Liver (tissue), 9 donors: ENCODE measurements around the gene CMTM6. TPM values are rescaled to one million over a fixed set of nuclear protein-coding genes. Genes with fewer than 3 reads are reported as not detected.

Experiments used
- DNase-seq: peaks from one replicate; pipeline ENCODE4 v3.0.0-alpha.2; 2017; ENCODE audit warnings: low spot score
- H3K27ac ChIP-seq, 2 donors: one replicate each; pipeline ENCODE4 v1.7.0; 2013; ENCODE audit warnings: inconsistent platforms in 2 of 2, low read length in 2 of 2, control low read depth in 1 of 2, low read depth in 1 of 2, mild to moderate bottlenecking in 1 of 2
- H3K27me3 ChIP-seq, 4 donors: one replicate each; pipeline versions ENCODE4 v1.6.1 to v1.7.0; 2013; ENCODE audit warnings: low read length in 3 of 4, inconsistent platforms in 1 of 4, mild to moderate bottlenecking in 1 of 4, moderate library complexity in 1 of 4; ENCODE audit not compliant: control insufficient read depth in 4 of 4, insufficient read depth in 4 of 4
- H3K36me3 ChIP-seq, 4 donors: one replicate each; pipeline versions ENCODE4 v1.6.1 to v1.7.0; 2013; ENCODE audit warnings: low read length in 3 of 4, mild to moderate bottlenecking in 3 of 4, low read depth in 1 of 4, moderate library complexity in 1 of 4; ENCODE audit not compliant: control insufficient read depth in 4 of 4, insufficient read depth in 3 of 4
- H3K4me1 ChIP-seq, 4 donors: one replicate each; pipeline versions ENCODE4 v1.6.1 to v1.7.0; 2013; ENCODE audit warnings: low read length in 3 of 4, mild to moderate bottlenecking in 3 of 4, moderate library complexity in 1 of 4; ENCODE audit not compliant: control insufficient read depth in 4 of 4, insufficient read depth in 4 of 4
- H3K4me3 ChIP-seq, 3 donors: one replicate each; pipeline versions ENCODE4 v1.6.1 to v1.7.0; 2013; ENCODE audit warnings: low read length in 3 of 3, control low read depth in 1 of 3, low read depth in 1 of 3, mild to moderate bottlenecking in 1 of 3
- H3K9ac ChIP-seq, 2 donors: one replicate each; pipeline ENCODE4 v1.7.0; 2013; ENCODE audit warnings: low read length in 2 of 2, mild to moderate bottlenecking in 2 of 2, moderate library complexity in 2 of 2, control low read depth in 1 of 2, low read depth in 1 of 2
- H3K9me3 ChIP-seq, 4 donors: one replicate each; pipeline versions ENCODE4 v1.6.1 to v1.7.0; 2013; ENCODE audit warnings: low read length in 3 of 4; ENCODE audit not compliant: control insufficient read depth in 4 of 4
- ATF3 ChIP-seq: IDR thresholded peaks from 2 replicates; pipeline ENCODE4 v1.6.1; 2016; ENCODE audit warnings: antibody characterized with exemption
- EGR1 ChIP-seq, 2 donors: IDR thresholded peaks; 2 replicates each; pipeline ENCODE4 v1.6.1; 2016 to 2018; ENCODE audit warnings: antibody characterized with exemption in 2 of 2, low read depth in 2 of 2
- FOXA1 ChIP-seq: IDR thresholded peaks from 2 replicates; pipeline ENCODE4 v1.6.1; 2016; ENCODE audit warnings: antibody characterized with exemption
- FOXA2 ChIP-seq: IDR thresholded peaks from 2 replicates; pipeline ENCODE4 v1.6.1; 2016; ENCODE audit warnings: antibody characterized with exemption
- GABPA ChIP-seq, 2 donors: IDR thresholded peaks in 1 of 2; conservative IDR thresholded peaks in 1 of 2; 2 replicates each; pipeline ENCODE4 v1.6.1; 2016; ENCODE audit warnings: antibody characterized with exemption in 2 of 2, mild to moderate bottlenecking in 1 of 2, moderate library complexity in 1 of 2
- HNF4A ChIP-seq, 2 donors: conservative IDR thresholded peaks; 2 replicates each; pipeline ENCODE4 v1.6.1; 2016; ENCODE audit warnings: antibody characterized with exemption in 2 of 2, mild to moderate bottlenecking in 2 of 2
- HNF4G ChIP-seq: IDR thresholded peaks from 2 replicates; pipeline ENCODE4 v1.6.1; 2016; ENCODE audit warnings: antibody characterized with exemption
- JUND ChIP-seq, 2 donors: IDR thresholded peaks; 2 replicates each; pipeline ENCODE4 v1.6.1; 2016; ENCODE audit warnings: antibody characterized with exemption in 2 of 2
- NR2F2 ChIP-seq: IDR thresholded peaks from 2 replicates; pipeline ENCODE4 v1.6.1; 2016; ENCODE audit warnings: antibody characterized with exemption
- RAD21 ChIP-seq, 2 donors: IDR thresholded peaks; 2 replicates each; pipeline ENCODE4 v1.6.1; 2016; ENCODE audit warnings: antibody characterized with exemption in 2 of 2, mild to moderate bottlenecking in 2 of 2
- RXRA ChIP-seq, 2 donors: IDR thresholded peaks; 2 replicates each; pipeline ENCODE4 v1.6.1; 2017 to 2018; ENCODE audit warnings: antibody characterized with exemption in 2 of 2, mild to moderate bottlenecking in 1 of 2
- SP1 ChIP-seq: IDR thresholded peaks from 2 replicates; pipeline ENCODE4 v1.6.1; 2018; ENCODE audit warnings: antibody characterized with exemption, mild to moderate bottlenecking
- YY1 ChIP-seq: IDR thresholded peaks from 2 replicates; pipeline ENCODE4 v1.6.1; 2016; ENCODE audit warnings: antibody characterized with exemption, mild to moderate bottlenecking
- WGBS: extraction: QIAGEN DNeasy Blood & Tissue Kit; methylation state at CpG from one replicate; pipeline ENCODE4 v1.1.7; 2013; 5-methylcytosine and 5-hydroxymethylcytosine counted together
- polyA plus RNA-seq, 2 donors: library from polyadenylated mRNA; stranded (reverse) in 1 of 2; unstranded in 1 of 2; fragments of 200-250 nt in 1 of 2; fragments of >200 nt in 1 of 2; fragmentation: Nextera tagmentation in 1 of 2; extraction: Ambion mirVana in 1 of 2; gene quantifications; one replicate each; pipeline versions ENCODE4 v1.2.1 to v1.2.3, GENCODE V29; 2013 to 2015
- total RNA-seq, 2 donors: library from RNA; depleted of rRNA; stranded (reverse); fragments of >200 nt; gene quantifications; one replicate each; pipeline ENCODE4 v1.2.3, GENCODE V29; 2014
- TF ChIP-seq, protein P1 (sequence below): fragments of 150-350 bp; IDR thresholded peaks from 2 replicates; pipeline ENCODE4 v1.5.1; 2017; ENCODE audit warnings: improper control_type of control experiment, low read depth, low read length; ENCODE audit not compliant: missing input control
- TF ChIP-seq, protein P2 (sequence below): IDR thresholded peaks from 2 replicates; pipeline ENCODE4 v1.6.1; 2016; ENCODE audit warnings: antibody characterized with exemption
- TF ChIP-seq, protein P3 (sequence below): IDR thresholded peaks from 2 replicates; pipeline ENCODE4 v1.6.1; 2016; ENCODE audit warnings: antibody characterized with exemption
- donor health status: healthy.
- donor health status: healthy.
- donor health status: healthy.
- donor health status: healthy.
- donor health status: healthy.

The CMTM6 gene
- total and polyA plus RNA-seq, 4 donors, result 45.7 to 77.9 (median 51.8) TPM

- H3K27me3 ChIP-seq, result no peaks in the 10 kb centered on the region
- WGBS, result 28% methylated on average over 25 of the region's 25 CpGs
- peak overlapping the region; percentile 68 to 93 (median 93) for H3K4me3 ChIP-seq
- H3K4me1 ChIP-seq, result peaks cover 6 to 29% (median 13%) of the 10 kb centered on the region in 4 donors
- no peak for DNase-seq
- no peak for TF ChIP-seq RXRA (IDR thresholded peaks at IDR 0.05)
- TF ChIP-seq YY1, result peak; percentile 34
- H3K9me3 ChIP-seq, result no peaks in the 10 kb centered on the region
- H3K27ac ChIP-seq, result peak overlapping the region; percentile 97
- H3K36me3 ChIP-seq, result no peaks in the 10 kb centered on the region
- H3K9ac ChIP-seq, result peak overlapping the region; percentile 86 to 94
These were observed 1.5 kb downstream of the CMTM6 start for GRCh38 chr3:32500880-32501782.

DNA sequence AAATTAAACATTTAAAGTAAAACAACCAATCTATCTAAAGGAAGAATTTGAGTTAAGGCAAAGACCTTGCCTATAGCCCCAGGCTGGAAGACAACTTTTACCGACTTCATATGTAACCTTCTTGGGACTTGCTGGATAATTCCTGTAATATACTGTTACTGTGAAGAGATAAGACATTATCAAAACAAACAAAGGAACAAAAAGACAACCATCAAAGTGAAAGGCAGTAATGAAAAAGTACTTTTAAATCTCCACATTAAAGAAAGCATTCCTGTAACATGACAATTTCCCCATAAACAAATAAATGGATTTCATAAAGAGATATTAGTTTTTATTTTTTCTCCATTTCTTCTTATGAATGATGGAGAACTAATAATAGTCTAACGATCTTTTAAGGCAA is 2.4 kb downstream of the CMTM6 start:
- H3K4me1 ChIP-seq, result peaks cover 8 to 35% (median 17%) of the 10 kb centered on the region in 4 donors
- WGBS, result 37% methylated on average over 2 of the region's 2 CpGs

More for the DNA sequence above, 2.4 kb downstream of the CMTM6 start:
- Histone ChIP-seq H3K27me3 (no peaks in the 10 kb centered on the region), H3K36me3 (no peaks in the 10 kb centered on the region), H3K9me3 (no peaks in the 10 kb centered on the region), H3K4me3 (peak overlapping the region in 1 of 3 donors; percentile 25), H3K27ac (no peak overlapping the region), H3K9ac (peak overlapping the region in 1 of 2 donors; percentile 16)
- DNase-seq, result no peak
- TF ChIP-seq ATF3 (no peak), JUND (IDR thresholded peaks at IDR 0.05) (no peak), YY1 (no peak), HNF4G (no peak), GABPA (IDR thresholded peaks at IDR 0.05 in 1 of 2, conservative IDR thresholded peaks at IDR 0.05 in 1 of 2) (no peak), HNF4A (conservative IDR thresholded peaks at IDR 0.05) (no peak), EGR1 (IDR thresholded peaks at IDR 0.05; ENCODE audit: low read depth in 2 of 2) (no peak), FOXA2 (no peak), RAD21 (IDR thresholded peaks at IDR 0.05) (no peak), RXRA (IDR thresholded peaks at IDR 0.05) (no peak), FOXA1 (no peak), NR2F2 (no peak), SP1 (no peak)
- TF ChIP-seq, protein P1, sequence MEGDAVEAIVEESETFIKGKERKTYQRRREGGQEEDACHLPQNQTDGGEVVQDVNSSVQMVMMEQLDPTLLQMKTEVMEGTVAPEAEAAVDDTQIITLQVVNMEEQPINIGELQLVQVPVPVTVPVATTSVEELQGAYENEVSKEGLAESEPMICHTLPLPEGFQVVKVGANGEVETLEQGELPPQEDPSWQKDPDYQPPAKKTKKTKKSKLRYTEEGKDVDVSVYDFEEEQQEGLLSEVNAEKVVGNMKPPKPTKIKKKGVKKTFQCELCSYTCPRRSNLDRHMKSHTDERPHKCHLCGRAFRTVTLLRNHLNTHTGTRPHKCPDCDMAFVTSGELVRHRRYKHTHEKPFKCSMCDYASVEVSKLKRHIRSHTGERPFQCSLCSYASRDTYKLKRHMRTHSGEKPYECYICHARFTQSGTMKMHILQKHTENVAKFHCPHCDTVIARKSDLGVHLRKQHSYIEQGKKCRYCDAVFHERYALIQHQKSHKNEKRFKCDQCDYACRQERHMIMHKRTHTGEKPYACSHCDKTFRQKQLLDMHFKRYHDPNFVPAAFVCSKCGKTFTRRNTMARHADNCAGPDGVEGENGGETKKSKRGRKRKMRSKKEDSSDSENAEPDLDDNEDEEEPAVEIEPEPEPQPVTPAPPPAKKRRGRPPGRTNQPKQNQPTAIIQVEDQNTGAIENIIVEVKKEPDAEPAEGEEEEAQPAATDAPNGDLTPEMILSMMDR, result no peak
- TF ChIP-seq, protein P2, sequence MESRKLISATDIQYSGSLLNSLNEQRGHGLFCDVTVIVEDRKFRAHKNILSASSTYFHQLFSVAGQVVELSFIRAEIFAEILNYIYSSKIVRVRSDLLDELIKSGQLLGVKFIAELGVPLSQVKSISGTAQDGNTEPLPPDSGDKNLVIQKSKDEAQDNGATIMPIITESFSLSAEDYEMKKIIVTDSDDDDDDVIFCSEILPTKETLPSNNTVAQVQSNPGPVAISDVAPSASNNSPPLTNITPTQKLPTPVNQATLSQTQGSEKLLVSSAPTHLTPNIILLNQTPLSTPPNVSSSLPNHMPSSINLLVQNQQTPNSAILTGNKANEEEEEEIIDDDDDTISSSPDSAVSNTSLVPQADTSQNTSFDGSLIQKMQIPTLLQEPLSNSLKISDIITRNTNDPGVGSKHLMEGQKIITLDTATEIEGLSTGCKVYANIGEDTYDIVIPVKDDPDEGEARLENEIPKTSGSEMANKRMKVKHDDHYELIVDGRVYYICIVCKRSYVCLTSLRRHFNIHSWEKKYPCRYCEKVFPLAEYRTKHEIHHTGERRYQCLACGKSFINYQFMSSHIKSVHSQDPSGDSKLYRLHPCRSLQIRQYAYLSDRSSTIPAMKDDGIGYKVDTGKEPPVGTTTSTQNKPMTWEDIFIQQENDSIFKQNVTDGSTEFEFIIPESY, result no peak
- TF ChIP-seq, protein P3, sequence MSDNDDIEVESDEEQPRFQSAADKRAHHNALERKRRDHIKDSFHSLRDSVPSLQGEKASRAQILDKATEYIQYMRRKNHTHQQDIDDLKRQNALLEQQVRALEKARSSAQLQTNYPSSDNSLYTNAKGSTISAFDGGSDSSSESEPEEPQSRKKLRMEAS, result no peak
